GM18511 (cell line): ENCODE measurements around the gene SNX21.

Experiments
- ATAC-seq: cut with Tn5 transposase; IDR thresholded peaks from one replicate; pipeline ENCODE4 v1.9.1; 2021; ENCODE audit warnings: mild to moderate bottlenecking, moderate library complexity; ENCODE audit not compliant: unreplicated experiment

Gene SNX21

DNA sequence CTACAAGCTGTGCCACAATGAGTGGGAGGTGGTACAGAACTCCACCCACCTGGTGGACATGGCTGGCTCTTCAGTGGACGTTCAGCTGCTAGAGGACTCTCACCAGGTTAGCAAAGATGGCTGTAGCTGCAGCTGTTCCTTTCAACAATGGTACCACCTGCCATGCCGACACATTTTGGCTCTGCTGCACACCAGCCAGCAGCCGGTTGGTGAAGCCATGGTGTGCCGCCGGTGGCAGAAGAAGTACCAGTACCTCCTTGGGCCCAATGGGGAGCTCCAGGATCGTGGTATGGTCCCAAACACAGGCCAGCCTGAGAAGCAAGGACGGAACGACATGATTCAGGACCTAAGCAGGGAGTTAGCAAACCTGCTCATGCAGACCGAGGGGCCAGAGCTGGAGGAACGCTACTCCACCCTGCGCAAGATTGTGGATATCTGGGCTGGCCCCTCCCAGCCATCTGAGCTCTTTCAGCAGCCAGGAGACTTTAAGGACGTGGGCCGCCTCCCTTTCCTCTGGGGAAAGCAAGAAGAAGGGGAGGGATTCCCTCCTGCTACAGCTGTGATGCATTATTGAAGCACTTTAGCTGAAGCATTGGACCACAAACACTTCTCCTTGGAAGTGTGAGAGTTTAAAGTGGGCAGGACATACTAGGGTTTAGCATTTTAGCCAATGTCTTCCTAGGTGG, 44.6 kb downstream of the SNX21 start:
- no peak for ATAC-seq

DNA sequence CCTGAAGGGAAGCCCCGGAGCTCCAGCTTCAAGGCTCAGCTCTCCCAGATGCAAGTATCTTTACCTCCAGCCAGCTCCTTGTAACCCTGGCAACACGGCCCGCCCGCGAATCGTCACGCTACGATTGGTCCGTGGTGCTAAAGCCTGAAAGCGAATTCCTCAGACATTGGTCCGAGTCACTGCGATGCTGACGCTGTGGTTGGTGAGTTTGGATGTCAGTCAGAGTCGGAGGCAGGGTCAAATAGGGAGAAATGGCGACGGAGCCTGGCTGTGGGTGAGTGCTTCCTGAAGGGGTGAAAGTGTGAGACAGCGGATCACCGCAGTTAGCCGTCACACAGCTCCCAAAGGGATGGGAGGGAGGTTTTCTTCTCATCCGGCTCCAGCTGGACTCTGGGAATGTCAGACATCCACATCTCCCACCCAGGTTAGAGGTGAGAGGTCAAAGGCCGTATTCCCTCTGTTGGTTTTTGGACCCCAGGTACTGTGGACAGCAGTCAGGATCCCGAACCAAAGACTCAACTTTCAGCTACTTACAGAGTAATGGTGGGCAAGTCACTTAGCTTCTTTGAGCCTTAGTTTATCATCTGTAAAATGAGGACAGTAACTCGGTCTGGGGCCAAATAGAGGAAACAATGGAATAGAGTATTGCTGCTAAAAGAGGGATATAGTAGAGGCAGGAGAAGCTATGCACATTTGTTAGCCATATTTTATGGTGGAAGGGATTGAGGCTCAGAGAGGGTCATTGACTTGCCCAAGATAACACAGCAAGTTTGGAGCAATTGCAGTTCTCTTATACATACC, 47.6 kb downstream of the SNX21 start, which contains the start of gene ZSWIM1:
ZSWIM1 (plus strand) TSS at position 240 of the 801 bp plus-strand sequence. CDS start 1,366 bp downstream, outside the sequence.
- ATAC-seq = peak; percentile 98

DNA sequence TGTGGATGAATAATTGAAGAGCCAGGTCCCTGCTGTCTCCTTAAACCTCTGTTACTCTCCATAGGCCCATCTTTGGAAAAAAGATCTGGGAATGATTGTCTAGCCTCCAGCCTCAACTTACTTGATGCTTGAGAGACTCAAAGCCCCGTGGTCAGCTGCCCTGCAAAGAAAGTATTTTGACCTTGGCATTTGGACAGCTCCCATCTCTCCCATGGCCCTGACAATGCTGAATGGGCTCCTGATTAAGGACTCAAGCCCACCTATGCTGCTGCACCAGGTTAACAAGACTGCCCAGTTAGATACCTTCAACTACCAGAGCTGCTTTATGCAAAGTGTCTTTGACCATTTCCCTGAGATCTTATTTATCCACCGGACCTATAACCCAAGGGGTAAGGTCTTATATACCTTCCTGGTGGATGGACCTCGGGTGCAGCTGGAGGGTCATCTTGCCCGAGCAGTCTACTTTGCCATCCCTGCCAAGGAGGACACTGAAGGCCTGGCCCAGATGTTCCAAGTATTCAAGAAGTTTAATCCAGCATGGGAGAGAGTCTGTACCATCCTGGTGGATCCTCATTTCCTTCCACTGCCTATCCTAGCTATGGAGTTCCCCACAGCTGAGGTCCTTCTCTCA, 49.0 kb downstream of the SNX21 start:
- ATAC-seq = no peak

DNA sequence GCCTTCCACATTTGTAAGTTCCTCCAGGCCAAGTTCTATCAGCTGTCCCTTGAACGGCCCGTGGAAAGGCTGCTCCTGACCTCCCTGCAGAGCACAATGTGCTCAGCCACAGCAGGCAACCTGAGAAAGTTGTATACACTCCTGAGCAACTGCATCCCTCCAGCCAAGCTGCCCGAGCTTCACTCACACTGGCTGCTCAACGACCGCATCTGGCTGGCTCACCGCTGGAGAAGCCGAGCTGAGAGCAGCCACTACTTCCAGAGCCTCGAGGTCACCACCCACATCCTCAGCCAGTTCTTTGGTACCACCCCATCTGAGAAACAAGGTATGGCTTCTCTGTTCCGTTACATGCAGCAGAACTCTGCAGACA, 49.5 kb downstream of the SNX21 start:
- ATAC-seq = no peak

DNA sequence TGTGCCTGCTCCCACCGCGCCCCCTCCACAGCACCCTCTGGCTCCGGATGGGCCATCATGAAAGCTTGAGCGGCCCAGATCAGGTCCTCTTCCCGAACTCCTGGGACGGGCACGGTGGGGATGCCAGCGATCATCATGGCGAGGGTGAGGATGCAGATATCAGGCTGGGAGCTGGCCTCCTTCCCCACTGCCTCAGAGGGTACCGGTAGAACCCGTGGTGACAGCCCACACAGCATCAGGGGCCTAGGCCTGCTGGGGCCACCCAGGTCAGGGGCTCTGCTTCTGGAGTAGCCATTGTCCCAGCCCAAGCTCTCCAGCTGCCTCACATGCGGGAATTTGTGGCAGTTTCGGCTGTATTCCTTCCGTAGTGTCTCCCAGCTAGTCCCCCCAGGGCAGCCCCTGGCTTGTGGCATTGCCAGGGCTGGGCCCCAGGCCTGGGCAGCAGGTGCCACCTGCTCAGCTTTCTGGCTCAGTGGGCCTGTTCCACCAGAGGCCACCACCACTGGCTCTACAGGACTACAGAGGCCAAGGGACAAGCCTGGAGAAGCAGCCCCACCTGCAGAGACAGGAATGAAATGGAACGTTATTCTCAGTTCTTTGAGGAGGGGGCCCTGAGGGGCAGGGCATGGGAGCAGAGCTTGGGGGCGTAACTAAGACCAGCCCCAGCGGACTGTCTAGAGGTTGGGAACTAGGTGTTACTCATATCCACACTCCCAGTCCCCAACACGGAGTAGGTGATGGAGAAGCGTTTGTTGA, 53.2 kb downstream of the SNX21 start:
- ATAC-seq = no peak

DNA sequence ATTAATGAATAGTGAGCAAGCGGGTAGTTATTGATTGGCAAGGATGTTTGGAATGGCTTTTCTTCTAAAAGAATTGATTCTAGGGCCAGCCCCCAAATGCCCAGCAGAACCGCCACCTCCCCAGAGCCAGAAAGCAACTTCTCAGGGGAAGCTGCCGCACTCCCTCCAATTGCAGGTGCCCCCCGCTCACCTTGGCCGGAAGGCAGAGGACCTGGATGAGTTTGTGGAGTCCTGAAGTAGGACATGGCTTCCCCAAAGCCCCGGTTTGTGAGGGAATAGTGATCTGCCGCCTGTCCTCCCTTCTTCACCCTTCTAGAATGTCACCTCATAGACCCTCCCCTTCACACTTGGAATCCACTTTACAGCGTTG, 53.7 kb downstream of the SNX21 start, which contains the start of gene SPATA25:
SPATA25 (minus strand) TSS at position 277 of the 370 bp plus-strand sequence; CDS start at position 245, 32 bp downstream.
- ATAC-seq = no peak

DNA sequence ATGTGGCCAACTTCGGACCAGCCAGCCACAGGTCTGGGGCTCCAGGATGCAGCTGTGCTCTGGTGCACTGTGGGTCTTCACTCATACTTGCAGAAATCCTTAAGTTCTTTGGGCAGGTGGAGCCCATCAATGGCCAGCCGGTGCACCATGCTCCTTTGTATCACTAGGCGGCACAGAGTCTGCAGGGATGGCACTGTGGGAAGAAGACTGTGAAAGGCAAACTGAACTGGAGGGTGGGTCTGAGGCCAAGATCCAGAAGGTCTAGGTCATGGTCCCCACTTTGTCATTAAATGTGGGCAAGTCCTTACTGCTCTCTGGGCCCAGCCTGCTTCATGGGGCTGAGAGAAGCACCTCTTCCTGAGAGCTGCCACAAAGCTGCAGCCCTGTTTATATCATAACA, 55.1 kb downstream of the SNX21 start:
- ATAC-seq = no peak

DNA sequence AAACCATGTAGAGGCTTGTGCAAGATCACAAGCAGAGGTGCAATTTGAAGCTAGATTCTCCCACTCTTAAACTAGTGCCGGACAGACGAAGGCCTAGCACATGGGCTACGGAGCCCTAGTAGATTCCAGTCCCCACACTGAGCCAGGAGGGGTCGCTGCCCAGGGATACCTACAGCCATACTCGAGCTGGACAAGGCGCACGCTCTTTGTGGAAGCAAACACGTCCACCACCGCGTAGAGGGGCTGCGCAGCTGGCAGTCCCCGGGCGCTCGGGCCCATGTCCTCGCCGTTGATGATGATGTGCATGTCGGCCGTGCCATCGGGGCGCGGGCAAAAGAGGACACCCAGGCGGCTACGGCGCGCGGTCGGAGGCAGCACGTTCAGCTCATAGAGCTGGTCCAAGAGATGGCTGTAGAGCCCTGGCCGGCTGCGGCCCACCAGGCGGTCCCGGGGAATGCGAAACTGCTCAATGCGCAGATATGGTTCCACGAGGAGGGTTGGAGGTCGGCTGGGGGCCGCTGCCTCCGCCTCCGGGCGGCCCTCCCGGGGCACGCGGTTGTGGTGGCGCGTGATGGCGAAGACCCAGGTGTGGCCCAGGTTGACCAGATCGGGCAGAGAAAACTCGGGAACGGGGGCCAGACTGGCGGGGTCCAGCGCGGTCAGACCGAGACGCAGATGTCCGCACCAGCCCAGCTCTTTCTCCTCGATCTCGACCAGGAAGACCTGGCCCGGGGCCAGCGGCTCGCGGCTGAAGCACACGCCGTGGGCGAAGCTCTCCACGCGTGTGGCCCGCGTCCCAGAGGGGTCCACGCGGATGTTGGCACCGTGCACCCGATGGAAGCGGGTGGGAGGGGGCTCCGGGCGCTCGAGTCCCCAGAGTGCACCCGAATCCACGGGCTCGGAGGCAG, 56.7 kb downstream of the SNX21 start:
- ATAC-seq = peak; percentile 41

DNA sequence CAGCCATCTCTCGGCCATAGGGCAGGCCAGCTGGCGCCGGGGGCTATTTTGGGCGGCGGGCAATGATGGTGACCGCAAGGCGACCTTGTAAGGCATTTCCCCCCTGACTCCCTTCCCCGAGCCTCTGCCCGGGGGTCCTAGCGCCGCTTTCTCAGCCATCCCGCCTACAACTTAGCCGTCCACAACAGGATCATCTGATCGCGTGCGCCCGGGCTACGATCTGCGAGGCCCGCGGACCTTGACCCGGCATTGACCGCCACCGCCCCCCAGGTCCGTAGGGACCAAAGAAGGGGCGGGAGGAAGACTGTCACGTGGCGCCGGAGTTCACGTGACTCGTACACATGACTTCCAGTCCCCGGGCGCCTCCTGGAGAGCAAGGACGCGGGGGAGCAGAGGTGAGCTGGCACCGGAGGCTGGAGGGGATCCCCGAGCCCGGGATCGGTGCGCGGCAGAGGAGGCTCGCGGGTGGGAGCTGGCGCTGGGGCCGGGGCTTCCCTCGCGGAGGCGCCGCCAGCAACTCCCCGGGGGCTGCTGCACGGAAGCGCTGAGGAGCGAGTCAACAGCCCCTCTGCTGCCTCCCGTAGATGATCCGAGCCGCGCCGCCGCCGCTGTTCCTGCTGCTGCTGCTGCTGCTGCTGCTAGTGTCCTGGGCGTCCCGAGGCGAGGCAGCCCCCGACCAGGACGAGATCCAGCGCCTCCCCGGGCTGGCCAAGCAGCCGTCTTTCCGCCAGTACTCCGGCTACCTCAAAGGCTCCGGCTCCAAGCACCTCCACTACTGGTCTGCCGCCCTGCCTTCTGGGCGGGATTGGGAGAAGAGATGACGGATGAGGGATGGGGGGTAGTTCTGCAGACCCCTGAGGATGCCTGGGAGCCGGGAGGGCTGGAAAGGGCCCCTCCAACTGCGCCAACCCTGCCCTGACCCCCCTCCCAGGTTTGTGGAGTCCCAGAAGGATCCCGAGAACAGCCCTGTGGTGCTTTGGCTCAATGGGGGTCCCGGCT, 57.7 kb downstream of the SNX21 start, which contains the start of the genes CTSA and NEURL2:
CTSA (plus strand) TSS at position 351 of the 999 bp plus-strand sequence; CDS start at position 585, 234 bp downstream.
NEURL2 (minus strand) TSS at position 224 of the 999 bp plus-strand sequence; CDS start at position 7, 217 bp downstream.
- ATAC-seq = peak; percentile 80

DNA sequence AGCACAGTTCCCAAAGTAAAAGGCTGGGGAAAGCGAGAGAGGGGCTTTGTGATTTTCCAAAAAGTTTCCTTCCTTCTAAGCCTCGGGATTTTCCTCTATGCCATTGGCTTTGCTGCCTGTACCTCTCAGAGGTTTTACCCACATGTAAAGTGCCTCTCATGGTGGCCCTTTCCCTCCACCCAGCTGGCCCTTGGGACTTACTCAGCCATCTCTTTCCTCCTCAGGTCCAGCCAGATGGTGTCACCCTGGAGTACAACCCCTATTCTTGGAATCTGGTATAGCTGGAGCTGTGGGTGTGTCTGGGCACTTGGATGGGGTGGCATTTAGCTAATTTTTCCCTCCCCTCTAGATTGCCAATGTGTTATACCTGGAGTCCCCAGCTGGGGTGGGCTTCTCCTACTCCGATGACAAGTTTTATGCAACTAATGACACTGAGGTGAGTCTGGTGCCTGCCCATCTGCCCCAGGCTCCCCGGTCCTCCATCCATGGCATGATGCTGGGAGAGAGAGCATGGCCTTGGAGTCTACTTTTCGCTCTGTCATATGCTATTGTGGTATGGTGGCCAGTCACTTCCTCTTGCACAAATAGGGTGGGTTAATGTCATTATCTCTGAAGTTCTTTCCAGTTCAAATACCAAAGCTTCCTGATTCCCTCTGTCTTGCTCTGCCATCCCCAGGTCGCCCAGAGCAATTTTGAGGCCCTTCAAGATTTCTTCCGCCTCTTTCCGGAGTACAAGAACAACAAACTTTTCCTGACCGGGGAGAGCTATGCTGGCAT, 58.6 kb downstream of the SNX21 start:
- ATAC-seq = no peak
